Neutrophil (primary cell): ENCODE results near the gene SHB.

ENCODE experiments used
- H3K27ac ChIP-seq: fragments of 200-600 bp; sonication (generic); 2 replicates; pipeline ENCODE4 v1.5.1; 2016; ENCODE audit warnings: mild to moderate bottlenecking, moderate library complexity
- H3K27me3 ChIP-seq: fragments of 200-600 bp; sonication (generic); 2 replicates; pipeline ENCODE4 v1.6.0; 2016; ENCODE audit warnings: mild to moderate bottlenecking
- H3K36me3 ChIP-seq: fragments of 200-600 bp; sonication (generic); 2 replicates; pipeline ENCODE4 v1.5.1; 2017
- H3K4me1 ChIP-seq, 2 experiments: fragments of 200-600 bp in 1 of 2; sonication (generic) in 1 of 2; 1 replicate in 1 of 2; 2 replicates in 1 of 2; pipeline versions ENCODE4 v1.5.1 to v1.6.1; 2013 to 2016; ENCODE audit warnings: low read depth in 1 of 2, low read length in 1 of 2, mild to moderate bottlenecking in 1 of 2, moderate library complexity in 1 of 2; ENCODE audit not compliant: control insufficient read depth in 1 of 2, insufficient read depth in 1 of 2
- H3K4me3 ChIP-seq, 2 experiments: fragments of 200-600 bp in 1 of 2; sonication (generic) in 1 of 2; 1 replicate in 1 of 2; 2 replicates in 1 of 2; pipeline ENCODE4 v1.5.1; 2013 to 2016; ENCODE audit warnings: low read depth in 1 of 2, low read length in 1 of 2, mild to moderate bottlenecking in 1 of 2, moderate library complexity in 1 of 2
- H3K9me3 ChIP-seq: fragments of 200-600 bp; sonication (generic); 2 replicates; pipeline ENCODE4 v1.5.1; 2016
- TF ChIP-seq, protein P1 (sequence below): fragments of 200-600 bp; sonication (generic); IDR thresholded peaks from 2 replicates; pipeline ENCODE4 v1.5.1; 2016; ENCODE audit warnings: antibody characterized with exemption

The SHB gene

DNA sequence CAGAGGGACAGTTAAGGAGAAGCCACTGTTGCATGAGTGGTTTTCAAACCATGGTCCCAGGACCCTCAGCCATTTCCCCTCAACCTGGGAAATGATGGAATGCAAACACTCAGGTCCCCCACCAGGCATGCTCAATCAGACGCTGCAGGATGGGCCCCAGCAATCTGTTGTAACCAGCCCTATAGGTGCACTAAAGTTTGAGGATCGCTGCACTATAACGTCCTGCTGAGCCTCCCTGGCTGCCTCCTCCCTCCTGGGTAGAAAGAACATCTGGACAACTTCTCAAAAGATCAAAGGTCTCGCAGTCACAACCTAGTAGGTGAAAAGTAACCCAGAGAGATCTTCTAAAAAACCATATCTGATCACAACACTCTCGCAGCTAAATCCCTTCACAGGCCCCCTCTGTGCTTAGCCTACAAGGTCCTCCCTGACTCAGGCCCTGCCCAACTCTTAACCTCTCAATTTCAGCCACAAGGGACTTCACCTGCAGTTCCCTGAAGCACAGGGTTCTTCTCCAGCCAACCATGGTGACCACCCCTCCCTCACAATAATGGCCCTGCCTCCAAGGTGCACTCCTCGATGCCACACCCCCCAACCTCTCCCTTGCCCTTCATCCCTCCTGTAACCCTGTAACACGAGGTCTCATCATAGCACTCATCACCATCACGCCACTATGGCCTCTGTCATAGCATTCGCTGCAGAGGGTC lies 3.5 kb downstream of the SHB start:
- H3K36me3 ChIP-seq: no peaks in the 10 kb centered on the region
- no peak overlapping the region for H3K27ac ChIP-seq
- no peaks in the 10 kb centered on the region for H3K9me3 ChIP-seq
- H3K4me3 ChIP-seq: no peak overlapping the region
- H3K27me3 ChIP-seq: peaks cover 63% of the 10 kb centered on the region
- peaks cover 26 to 28% of the 10 kb centered on the region in 2 experiments for H3K4me1 ChIP-seq
- TF ChIP-seq, protein P1, sequence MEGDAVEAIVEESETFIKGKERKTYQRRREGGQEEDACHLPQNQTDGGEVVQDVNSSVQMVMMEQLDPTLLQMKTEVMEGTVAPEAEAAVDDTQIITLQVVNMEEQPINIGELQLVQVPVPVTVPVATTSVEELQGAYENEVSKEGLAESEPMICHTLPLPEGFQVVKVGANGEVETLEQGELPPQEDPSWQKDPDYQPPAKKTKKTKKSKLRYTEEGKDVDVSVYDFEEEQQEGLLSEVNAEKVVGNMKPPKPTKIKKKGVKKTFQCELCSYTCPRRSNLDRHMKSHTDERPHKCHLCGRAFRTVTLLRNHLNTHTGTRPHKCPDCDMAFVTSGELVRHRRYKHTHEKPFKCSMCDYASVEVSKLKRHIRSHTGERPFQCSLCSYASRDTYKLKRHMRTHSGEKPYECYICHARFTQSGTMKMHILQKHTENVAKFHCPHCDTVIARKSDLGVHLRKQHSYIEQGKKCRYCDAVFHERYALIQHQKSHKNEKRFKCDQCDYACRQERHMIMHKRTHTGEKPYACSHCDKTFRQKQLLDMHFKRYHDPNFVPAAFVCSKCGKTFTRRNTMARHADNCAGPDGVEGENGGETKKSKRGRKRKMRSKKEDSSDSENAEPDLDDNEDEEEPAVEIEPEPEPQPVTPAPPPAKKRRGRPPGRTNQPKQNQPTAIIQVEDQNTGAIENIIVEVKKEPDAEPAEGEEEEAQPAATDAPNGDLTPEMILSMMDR: no peak

DNA sequence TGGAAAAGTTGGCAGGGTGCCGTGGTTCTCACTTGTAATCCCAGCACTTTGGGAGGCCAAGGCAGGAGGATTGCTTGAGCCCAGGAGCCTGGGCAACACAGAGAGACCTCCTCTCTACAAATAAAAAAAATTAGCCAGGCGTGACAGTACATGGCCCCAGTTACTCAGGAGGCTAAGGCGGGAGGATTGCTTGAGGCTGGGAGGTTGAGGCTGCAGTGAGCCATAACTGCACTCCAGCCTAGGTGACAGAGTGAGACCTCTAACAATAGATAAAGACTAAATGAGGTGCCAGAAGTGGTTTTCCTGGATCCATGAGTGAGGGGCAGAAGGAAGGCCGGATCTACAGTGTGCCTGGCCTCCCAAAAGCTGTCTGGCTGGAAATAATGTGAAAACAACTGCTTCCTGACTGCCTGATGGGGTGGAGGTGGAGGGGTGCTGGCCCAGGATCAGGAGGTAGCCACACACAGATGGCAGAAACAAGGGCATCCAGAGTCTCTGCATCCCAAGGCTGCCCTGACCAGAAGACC lies 4.1 kb downstream of the SHB start:
- Histone ChIP-seq H3K27ac (no peak overlapping the region), H3K27me3 (peaks cover 63% of the 10 kb centered on the region), H3K9me3 (no peaks in the 10 kb centered on the region), H3K4me1 (peaks cover 22 to 27% of the 10 kb centered on the region in 2 experiments), H3K4me3 (no peak overlapping the region), H3K36me3 (no peaks in the 10 kb centered on the region)
- TF ChIP-seq, protein P1: no peak

DNA sequence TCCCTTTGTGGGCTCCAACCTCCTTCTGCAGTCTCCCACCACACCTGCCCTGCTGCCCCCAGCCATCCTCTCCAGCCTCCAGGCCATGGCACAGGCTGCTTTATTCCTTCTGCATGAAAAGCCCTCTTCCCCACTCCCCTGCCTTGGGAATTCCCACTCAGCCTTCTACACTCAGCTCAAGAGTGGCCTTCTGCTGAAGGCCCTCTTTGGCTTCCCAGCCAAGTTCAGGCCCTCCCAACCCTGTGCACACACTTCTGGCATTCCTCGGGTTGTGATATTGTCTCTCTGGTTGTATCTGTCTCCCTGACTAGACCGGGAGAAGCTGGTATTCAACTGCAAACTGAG lies 5.7 kb downstream of the SHB start:
- TF ChIP-seq, protein P1: no peak
- no peaks in the 10 kb centered on the region for H3K9me3 ChIP-seq
- no peak overlapping the region for H3K27ac ChIP-seq
- H3K27me3 ChIP-seq: peaks cover 60% of the 10 kb centered on the region
- H3K4me3 ChIP-seq: no peak overlapping the region
- H3K36me3 ChIP-seq: no peaks in the 10 kb centered on the region
- H3K4me1 ChIP-seq: peaks cover 15 to 20% of the 10 kb centered on the region in 2 experiments

DNA sequence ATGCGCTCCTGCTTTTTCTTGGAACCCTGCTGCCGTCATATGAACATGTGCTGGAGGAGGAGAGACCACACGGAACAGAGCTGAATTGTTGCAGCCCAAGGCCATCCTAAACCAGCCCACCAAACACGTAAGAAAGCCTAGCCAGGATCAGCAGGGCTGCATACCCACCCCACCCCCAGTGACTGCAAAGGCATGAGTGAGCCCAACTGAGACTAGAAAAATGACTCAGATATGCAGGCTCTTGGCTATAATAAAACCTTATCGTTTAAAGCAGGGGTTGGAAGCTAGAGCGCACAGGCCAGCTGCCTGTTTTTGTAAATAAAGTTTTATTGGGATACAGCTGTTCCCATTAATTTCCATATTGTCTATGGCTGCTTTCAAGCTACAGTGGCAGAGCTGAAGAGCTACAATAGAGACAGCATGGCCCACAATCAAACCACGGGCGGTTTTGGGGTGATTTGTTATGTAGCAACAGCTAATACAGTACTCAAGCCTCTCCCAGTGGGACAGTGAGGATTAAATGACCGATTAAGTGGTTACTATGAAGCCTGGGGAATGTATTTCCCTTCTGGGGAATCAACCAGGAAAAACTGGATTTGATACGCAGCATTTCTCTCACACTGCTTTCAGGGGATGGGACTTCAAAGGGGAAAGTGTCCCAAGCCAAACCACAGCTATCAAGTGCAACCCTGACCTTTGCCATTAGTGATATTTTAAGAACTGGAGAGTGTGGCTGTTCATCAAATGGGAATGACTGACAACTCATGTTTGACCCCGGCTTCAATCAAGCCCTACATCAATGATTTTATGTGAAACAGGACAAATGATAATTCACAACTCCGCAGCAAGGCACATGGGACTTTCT lies 6.3 kb downstream of the SHB start:
- peaks cover 9 to 14% of the 10 kb centered on the region in 2 experiments for H3K4me1 ChIP-seq

DNA sequence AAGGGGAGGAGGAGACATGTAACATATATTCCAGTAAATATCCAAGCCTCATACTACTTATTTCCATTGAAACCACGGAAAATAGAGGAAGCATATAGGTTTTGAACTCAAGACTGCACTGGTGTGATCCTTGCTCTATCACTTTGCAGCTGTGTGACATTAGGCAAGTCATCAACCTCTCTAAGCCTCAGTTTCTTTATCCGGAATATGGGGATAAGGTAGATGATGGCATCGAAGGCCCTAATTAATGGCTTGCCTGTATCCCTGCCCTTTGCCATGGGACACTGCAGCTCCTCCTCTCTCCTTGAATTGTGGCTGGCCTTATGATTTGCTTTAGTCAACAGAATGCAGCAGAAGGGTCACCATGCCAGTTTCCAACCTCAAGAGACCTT lies 6.9 kb downstream of the SHB start:
- Histone ChIP-seq H3K9me3 (no peaks in the 10 kb centered on the region), H3K27me3 (peaks cover 48% of the 10 kb centered on the region), H3K36me3 (no peaks in the 10 kb centered on the region), H3K4me3 (no peak overlapping the region), H3K4me1 (peaks cover 3 to 8% of the 10 kb centered on the region in 2 experiments), H3K27ac (no peak overlapping the region)
- TF ChIP-seq, protein P1: no peak

More for the DNA sequence above, 6.3 kb downstream of the SHB start:
- H3K9me3 ChIP-seq: no peaks in the 10 kb centered on the region
- no peak overlapping the region for H3K27ac ChIP-seq
- H3K4me3 ChIP-seq: no peak overlapping the region
- TF ChIP-seq, protein P1: no peak
- peaks cover 54% of the 10 kb centered on the region for H3K27me3 ChIP-seq
- H3K36me3 ChIP-seq: no peaks in the 10 kb centered on the region
